GM23248 (cell line): ENCODE results near the gene GIGYF2. TPM values are rescaled to one million over a fixed set of nuclear protein-coding genes. Genes with fewer than 3 reads are reported as not detected.

Experiments used
- DNase-seq: peaks from one replicate; pipeline ENCODE4 v3.0.0-alpha.2; 2015
- H2AFZ ChIP-seq: fragments of 200-600 bp; sonication (generic); 2 replicates; pipeline ENCODE4 v1.6.1; 2016; ENCODE audit warnings: antibody characterized with exemption
- H3F3A ChIP-seq: fragments of 200-600 bp; sonication (generic); 2 replicates; pipeline ENCODE4 v1.6.1; 2016; ENCODE audit warnings: mild to moderate bottlenecking, antibody characterized with exemption, mixed run types; ENCODE audit not compliant: insufficient read depth
- H3K27ac ChIP-seq: fragments of 200-600 bp; sonication (generic); 2 replicates; pipeline ENCODE4 v1.5.1; 2016; ENCODE audit warnings: mild to moderate bottlenecking
- H3K27me3 ChIP-seq: fragments of 200-600 bp; sonication (generic); replicated peaks from 2 replicates; pipeline ENCODE4 v1.6.1; 2016; ENCODE audit warnings: mild to moderate bottlenecking; ENCODE audit not compliant: insufficient read depth
- H3K36me3 ChIP-seq: fragments of 200-600 bp; sonication (generic); 2 replicates; pipeline ENCODE4 v1.6.1; 2016; ENCODE audit warnings: low read depth, mild to moderate bottlenecking
- H3K4me1 ChIP-seq: fragments of 200-600 bp; sonication (generic); 2 replicates; pipeline ENCODE4 v1.6.1; 2016; ENCODE audit warnings: mild to moderate bottlenecking; ENCODE audit not compliant: insufficient read depth
- H3K4me2 ChIP-seq: fragments of 200-600 bp; sonication (generic); one replicate; pipeline ENCODE4 v1.6.1; 2016; ENCODE audit warnings: mild to moderate bottlenecking; ENCODE audit not compliant: unreplicated experiment
- H3K4me3 ChIP-seq: fragments of 200-600 bp; sonication (generic); 2 replicates; pipeline ENCODE4 v1.5.1; 2016; ENCODE audit warnings: mild to moderate bottlenecking
- H3K79me2 ChIP-seq: fragments of 200-600 bp; sonication (generic); 2 replicates; pipeline ENCODE4 v1.6.1; 2016; ENCODE audit warnings: mild to moderate bottlenecking; ENCODE audit not compliant: insufficient read depth
- H3K9ac ChIP-seq: fragments of 200-600 bp; sonication (generic); 2 replicates; pipeline ENCODE4 v1.6.1; 2016; ENCODE audit warnings: mild to moderate bottlenecking
- H3K9me2 ChIP-seq: fragments of 200-600 bp; sonication (generic); 2 replicates; pipeline ENCODE4 v1.6.1; 2016; ENCODE audit warnings: mixed run types, mild to moderate bottlenecking, moderate library complexity; ENCODE audit not compliant: insufficient read depth
- H3K9me3 ChIP-seq: fragments of 200-600 bp; sonication (generic); one replicate; pipeline ENCODE4 v1.6.1; 2017; ENCODE audit warnings: low read depth
- H4K20me1 ChIP-seq: fragments of 200-600 bp; sonication (generic); 2 replicates; pipeline ENCODE4 v1.6.0; 2016; ENCODE audit not compliant: insufficient read depth
- EZH2 ChIP-seq: fragments of 200-600 bp; sonication (generic); IDR thresholded peaks from 2 replicates; pipeline ENCODE4 v1.6.1; 2018; ENCODE audit warnings: antibody characterized with exemption, mild to moderate bottlenecking; ENCODE audit not compliant: insufficient read depth, poor library complexity, severe bottlenecking
- EZH2phosphoT487 ChIP-seq: fragments of 200-600 bp; sonication (generic); IDR thresholded peaks from 2 replicates; pipeline ENCODE4 v1.6.1; 2018; ENCODE audit warnings: antibody characterized with exemption, moderate library complexity, mild to moderate bottlenecking, low read depth; ENCODE audit not compliant: insufficient read depth
- WGBS, 2 experiments: methylation state at CpG; one replicate each; pipeline ENCODE4 v1.1.6; 2015 to 2017; ENCODE audit warnings: low lambda C conversion rate in 2 of 2, low coverage in 1 of 2; ENCODE audit errors: missing lambda C conversion rate in 2 of 2; 5-methylcytosine and 5-hydroxymethylcytosine counted together
- in situ Hi-C: fragments of 300-500 bp; cut with MboI; formaldehyde crosslinking; loops from 2 replicates; pipeline ENCODE4 v1.15.0; 2020
- polyA plus RNA-seq: library from polyadenylated mRNA; unstranded; fragments of >200 nt; fragmentation: Nextera tagmentation; extraction: Ambion mirVana; gene quantifications from 2 replicates; pipeline ENCODE4 v1.2.1, GENCODE V29; 2016
- total RNA-seq: library from RNA; depleted of rRNA; stranded (reverse); fragments of >200 nt; shearing (Covaris generic); gene quantifications from 2 replicates; pipeline ENCODE4 v1.2.3, GENCODE V29; 2014

Gene GIGYF2
- total and polyA plus RNA-seq, 2 experiments from 2014 or later = 27.2 to 35.2 TPM

- Histone ChIP-seq H3K4me2 (no peak overlapping the region), H3K9ac (no peak overlapping the region), H3K9me3 (no peaks in the 10 kb centered on the region), H3K27ac (no peak overlapping the region), H3K4me1 (no peaks in the 10 kb centered on the region), H2AFZ (no peak overlapping the region), H3F3A (no peaks in the 10 kb centered on the region), H3K4me3 (no peak overlapping the region), H3K36me3 (peaks cover 59% of the 10 kb centered on the region), H4K20me1 (no peaks in the 10 kb centered on the region), H3K9me2 (no peaks in the 10 kb centered on the region), H3K27me3 (no peaks in the 10 kb centered on the region), H3K79me2 (peaks cover 11% of the 10 kb centered on the region; the same call in 1 of the 2 replicates)
- in situ Hi-C loops = no loop called here
- 42 to 70% methylated on average over 1 of the region's 1 CpG for WGBS, 2 experiments
- DNase-seq = peak; percentile 35
- no peak for TF ChIP-seq EZH2phosphoT487
- TF ChIP-seq EZH2 = no peak
These were observed 98.8 kb downstream of the GIGYF2 start for GRCh38 chr2:232795920-232796319.

GRCh38 chr2:232798187-232798586 lies 101.1 kb downstream of the GIGYF2 start:
- H3K4me1 ChIP-seq = no peaks in the 10 kb centered on the region
- DNase-seq = no peak
- H4K20me1 ChIP-seq = no peaks in the 10 kb centered on the region
- TF ChIP-seq EZH2 = no peak
- no peak for TF ChIP-seq EZH2phosphoT487
- no peak overlapping the region for H2AFZ ChIP-seq
- H3K79me2 ChIP-seq = peaks cover 23% of the 10 kb centered on the region
- H3K27ac ChIP-seq = no peak overlapping the region
- no peaks in the 10 kb centered on the region for H3K9me2 ChIP-seq
- no peaks in the 10 kb centered on the region for H3K27me3 ChIP-seq
- H3K36me3 ChIP-seq = peaks cover 46% of the 10 kb centered on the region; the same call in 1 of the 2 replicates
- no peaks in the 10 kb centered on the region for H3F3A ChIP-seq
- no peak overlapping the region for H3K4me3 ChIP-seq
- no peak overlapping the region for H3K4me2 ChIP-seq
- no peaks in the 10 kb centered on the region for H3K9me3 ChIP-seq
- no peak overlapping the region for H3K9ac ChIP-seq
- in situ Hi-C loops = no loop called here

- H3K27me3 ChIP-seq = no peaks in the 10 kb centered on the region
These were observed 103.0 kb downstream of the GIGYF2 start for GRCh38 chr2:232800166-232800565.

GRCh38 chr2:232802091-232802490 lies 105.0 kb downstream of the GIGYF2 start:
- Histone ChIP-seq H3K79me2 (peaks cover 45% of the 10 kb centered on the region), H3K9me2 (no peaks in the 10 kb centered on the region), H3F3A (no peaks in the 10 kb centered on the region), H3K27ac (no peak overlapping the region), H3K27me3 (no peaks in the 10 kb centered on the region), H2AFZ (no peak overlapping the region), H3K9ac (no peak overlapping the region), H3K4me3 (no peak overlapping the region), H3K9me3 (no peaks in the 10 kb centered on the region), H4K20me1 (no peaks in the 10 kb centered on the region), H3K4me2 (no peak overlapping the region), H3K36me3 (peaks cover 16% of the 10 kb centered on the region), H3K4me1 (no peaks in the 10 kb centered on the region)
- in situ Hi-C loops = no loop called here
- no peak for DNase-seq
- whole genome bisulfite sequencing, 2 experiments = 95 to 99% methylated on average over 3 of the region's 3 CpGs
- TF ChIP-seq EZH2 (no peak), EZH2phosphoT487 (no peak)

More at GRCh38 chr2:232800166-232800565, 103.0 kb downstream of the GIGYF2 start:
- no peak for DNase-seq
- in situ Hi-C loops = no loop called here
- no peak overlapping the region for H3K9ac ChIP-seq
- no peaks in the 10 kb centered on the region for H4K20me1 ChIP-seq
- no peak overlapping the region for H3K4me3 ChIP-seq
- H3K27ac ChIP-seq = no peak overlapping the region
- no peaks in the 10 kb centered on the region for H3F3A ChIP-seq
- H3K9me3 ChIP-seq = no peaks in the 10 kb centered on the region
- H3K4me1 ChIP-seq = no peaks in the 10 kb centered on the region
- no peak overlapping the region for H2AFZ ChIP-seq
- H3K9me2 ChIP-seq = no peaks in the 10 kb centered on the region
- peaks cover 39% of the 10 kb centered on the region for H3K79me2 ChIP-seq
- no peak for TF ChIP-seq EZH2phosphoT487
- TF ChIP-seq EZH2 = no peak
- H3K36me3 ChIP-seq = peaks cover 31% of the 10 kb centered on the region; the same call in 1 of the 2 replicates
- WGBS, 2 experiments = 95 to 96% methylated on average over 2 of the region's 2 CpGs
- H3K4me2 ChIP-seq = no peak overlapping the region
